AG04450 (cell line): ENCODE data around the gene ADORA2B. TPM values are rescaled to one million over a fixed set of nuclear protein-coding genes. Genes with fewer than 3 reads are reported as not detected.

Experiments
- CTCF ChIA-PET: fragments of 300-600, 350-600 bp; formaldehyde crosslinking; extraction: SDS; loops from one replicate; lab custom pipeline; 2022; ENCODE audit warnings: antibody characterized with exemption, inconsistent platforms; lab: Charles Lee
- POLR2A ChIA-PET: fragments of 350-600 bp; formaldehyde crosslinking; extraction: SDS; loops from one replicate; lab custom pipeline; 2021; ENCODE audit warnings: antibody characterized with exemption, inconsistent platforms; lab: Yijun Ruan, JAX
- DNase-seq: peaks from one replicate; pipeline ENCODE4 v3.0.0-alpha.2; 2011; ENCODE audit warnings: low read depth, low spot score
- H3K27ac ChIP-seq: one replicate; pipeline ENCODE4 v1.5.1; 2012; ENCODE audit warnings: low read depth, low read length, control low read depth
- H3K27me3 ChIP-seq: one replicate; pipeline ENCODE4 v1.6.0; 2012; ENCODE audit warnings: low read length; ENCODE audit not compliant: control insufficient read depth, insufficient read depth
- H3K4me3 ChIP-seq: 2 replicates; pipeline ENCODE4 v1.5.1; 2011; ENCODE audit warnings: mild to moderate bottlenecking, low read depth, low read length, control low read depth
- H3K9me3 ChIP-seq: 2 replicates; pipeline ENCODE4 v1.5.1; 2012; ENCODE audit warnings: low read length; ENCODE audit not compliant: control insufficient read depth, insufficient read depth
- polyA plus RNA-seq: library from polyadenylated mRNA; depleted of rRNA; stranded (reverse); fragments of >200 nt; gene quantifications from 2 replicates; pipeline ENCODE4 v1.2.3, GENCODE V29; 2011
- TF ChIP-seq, protein P1 (sequence below): IDR thresholded peaks from 2 replicates; pipeline ENCODE4 v1.5.1; 2011; ENCODE audit warnings: low read depth, low read length, control low read depth, inconsistent platforms

Gene ADORA2B
- polyA plus RNA-seq, 1 experiment = 14.8 TPM

DNA sequence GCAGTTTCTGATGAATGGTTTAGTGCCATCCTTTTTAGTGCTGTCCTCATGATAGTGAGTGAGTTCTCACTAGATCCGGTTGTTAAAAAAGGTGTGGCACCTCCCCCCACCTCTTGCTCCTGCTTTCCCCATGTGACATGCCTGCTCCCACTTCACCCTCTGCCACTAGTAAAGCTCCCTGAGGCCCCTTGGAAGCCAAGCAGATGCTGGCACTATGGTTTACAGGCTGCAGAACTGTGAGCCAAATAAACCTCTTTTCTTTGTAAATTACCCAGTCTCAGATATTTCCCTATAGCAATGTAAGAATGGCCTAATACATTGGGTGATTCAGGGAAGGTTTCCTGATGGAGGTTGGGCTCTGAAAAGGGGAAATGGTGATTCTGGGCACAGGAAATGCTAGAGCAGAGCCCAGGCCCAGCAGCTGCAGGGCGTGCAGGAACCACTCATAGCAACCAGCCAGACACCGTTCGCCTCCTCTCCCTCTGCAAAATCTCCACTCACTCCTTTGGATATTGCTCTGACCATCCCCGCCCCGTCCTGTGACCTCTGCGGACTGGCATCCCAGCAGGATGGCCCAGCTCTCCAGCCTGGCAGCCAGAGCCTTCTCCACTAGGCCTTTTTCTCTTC, 2.6 kb upstream of the ADORA2B start:
- TF ChIP-seq, protein P1, sequence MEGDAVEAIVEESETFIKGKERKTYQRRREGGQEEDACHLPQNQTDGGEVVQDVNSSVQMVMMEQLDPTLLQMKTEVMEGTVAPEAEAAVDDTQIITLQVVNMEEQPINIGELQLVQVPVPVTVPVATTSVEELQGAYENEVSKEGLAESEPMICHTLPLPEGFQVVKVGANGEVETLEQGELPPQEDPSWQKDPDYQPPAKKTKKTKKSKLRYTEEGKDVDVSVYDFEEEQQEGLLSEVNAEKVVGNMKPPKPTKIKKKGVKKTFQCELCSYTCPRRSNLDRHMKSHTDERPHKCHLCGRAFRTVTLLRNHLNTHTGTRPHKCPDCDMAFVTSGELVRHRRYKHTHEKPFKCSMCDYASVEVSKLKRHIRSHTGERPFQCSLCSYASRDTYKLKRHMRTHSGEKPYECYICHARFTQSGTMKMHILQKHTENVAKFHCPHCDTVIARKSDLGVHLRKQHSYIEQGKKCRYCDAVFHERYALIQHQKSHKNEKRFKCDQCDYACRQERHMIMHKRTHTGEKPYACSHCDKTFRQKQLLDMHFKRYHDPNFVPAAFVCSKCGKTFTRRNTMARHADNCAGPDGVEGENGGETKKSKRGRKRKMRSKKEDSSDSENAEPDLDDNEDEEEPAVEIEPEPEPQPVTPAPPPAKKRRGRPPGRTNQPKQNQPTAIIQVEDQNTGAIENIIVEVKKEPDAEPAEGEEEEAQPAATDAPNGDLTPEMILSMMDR = no peak
- DNase-seq = no peak
- ChIA-PET CTCF (no interaction called here), POLR2A (no interaction called here)
- H3K4me3 ChIP-seq = no peak overlapping the region
- H3K9me3 ChIP-seq = peaks cover 10% of the 10 kb centered on the region
- H3K27me3 ChIP-seq = no peaks in the 10 kb centered on the region
- H3K27ac ChIP-seq = no peak overlapping the region

DNA sequence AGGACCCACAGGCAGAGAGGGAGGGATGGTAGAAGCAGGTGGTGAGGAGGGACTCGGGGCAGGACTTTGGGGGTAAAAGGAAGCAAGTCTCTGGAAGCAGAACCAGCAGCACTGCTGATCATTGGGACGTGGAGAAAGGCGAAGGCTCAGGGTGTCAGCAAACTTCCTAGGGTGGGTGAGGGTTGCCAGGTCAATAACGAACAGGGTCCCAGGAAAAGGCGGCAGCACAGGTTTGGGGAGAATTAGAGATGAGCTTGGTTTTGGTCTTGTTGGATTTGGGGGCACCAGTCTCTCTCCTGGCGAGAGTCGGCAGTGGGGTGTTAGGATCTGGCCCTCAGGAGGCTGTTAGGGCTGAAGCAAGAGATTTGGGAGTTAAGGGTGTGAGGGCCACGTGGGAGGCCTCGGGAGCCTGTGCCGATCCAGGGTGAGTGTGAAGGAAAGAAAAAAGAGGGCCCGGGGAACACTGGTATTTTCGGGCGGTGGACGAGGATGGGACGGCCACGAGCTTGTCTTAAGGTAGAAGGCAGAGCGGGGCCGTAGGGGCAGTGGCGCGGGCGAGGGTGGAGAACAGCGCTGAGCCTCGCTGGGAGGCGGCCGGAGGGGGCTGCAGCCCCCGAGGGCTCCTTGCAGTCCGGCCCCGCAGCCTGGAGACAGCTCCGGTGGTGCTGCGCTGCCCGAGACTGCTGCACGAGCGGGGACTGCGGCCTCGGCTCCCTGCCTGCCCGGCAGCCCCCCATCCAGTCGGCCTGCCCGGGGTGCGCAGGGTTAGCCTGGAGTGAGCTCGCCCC, 765 bp upstream of the ADORA2B start:
- Histone ChIP-seq H3K27ac (no peak overlapping the region), H3K4me3 (peak overlapping the region; percentile 86), H3K27me3 (no peaks in the 10 kb centered on the region), H3K9me3 (peaks cover 10% of the 10 kb centered on the region)
- POLR2A ChIA-PET = interaction anchor here (0.6 to 1.8 kb wide), 3 partner anchors 15 to 106 kb away, joined by 3 to 19 read pairs (median 5); no protein-coding TSS in a partner anchor
- no peak for DNase-seq
- TF ChIP-seq, protein P1 = no peak
- CTCF ChIA-PET = interaction anchor here (0.7 to 2.3 kb wide), 9 partner anchors 9 to 116 kb away, joined by 3 to 19 read pairs (median 5); partner anchors contain the start of gene ZSWIM7

DNA sequence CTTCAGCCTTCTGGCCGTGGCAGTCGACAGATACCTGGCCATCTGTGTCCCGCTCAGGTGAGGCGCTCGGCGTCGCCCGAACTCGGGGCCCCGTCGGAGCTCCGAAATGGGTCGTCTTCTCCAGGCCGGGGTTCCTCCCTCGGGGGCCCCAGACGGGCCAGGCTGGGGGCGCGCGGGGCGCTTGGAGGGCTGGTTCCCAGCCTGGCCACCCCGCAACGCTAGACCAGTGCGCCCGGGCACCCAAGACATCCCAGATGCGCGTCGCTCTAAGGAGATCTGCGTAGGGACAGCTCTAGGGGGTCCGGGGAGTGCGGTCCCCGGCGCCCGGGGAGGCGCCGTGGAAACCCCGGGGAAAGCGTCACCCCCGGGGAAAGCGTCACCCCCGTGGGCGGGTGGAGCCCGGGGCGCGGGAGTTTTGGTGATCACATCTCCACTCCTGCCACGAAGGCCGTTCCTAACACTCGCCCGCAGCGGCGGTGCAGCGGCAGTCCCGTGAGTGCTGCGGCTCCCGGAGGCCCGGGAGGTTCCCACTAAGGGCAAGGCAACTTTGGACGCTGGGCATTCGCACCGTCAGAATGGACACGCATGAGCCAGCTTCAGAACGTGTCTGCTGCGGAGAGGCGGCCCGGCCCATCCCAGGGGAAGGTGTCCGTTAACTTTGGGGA, 729 bp downstream of the ADORA2B start:
- TF ChIP-seq, protein P1 = no peak
- POLR2A ChIA-PET = interaction anchor here (0.6 to 1.8 kb wide), 6 partner anchors 8 to 54 kb away, joined by 3 to 19 read pairs (median 6); partner anchors contain the start of genes TTC19 and ZSWIM7
- CTCF ChIA-PET = interaction anchor here (0.7 to 2.3 kb wide), 8 partner anchors 11 to 117 kb away, joined by 3 to 19 read pairs (median 5); partner anchors contain the start of gene ZSWIM7
- Histone ChIP-seq H3K27ac (peak overlapping the region; percentile 65), H3K4me3 (peak overlapping the region; percentile 86), H3K9me3 (peaks cover 10% of the 10 kb centered on the region), H3K27me3 (no peaks in the 10 kb centered on the region)
- no peak for DNase-seq

DNA sequence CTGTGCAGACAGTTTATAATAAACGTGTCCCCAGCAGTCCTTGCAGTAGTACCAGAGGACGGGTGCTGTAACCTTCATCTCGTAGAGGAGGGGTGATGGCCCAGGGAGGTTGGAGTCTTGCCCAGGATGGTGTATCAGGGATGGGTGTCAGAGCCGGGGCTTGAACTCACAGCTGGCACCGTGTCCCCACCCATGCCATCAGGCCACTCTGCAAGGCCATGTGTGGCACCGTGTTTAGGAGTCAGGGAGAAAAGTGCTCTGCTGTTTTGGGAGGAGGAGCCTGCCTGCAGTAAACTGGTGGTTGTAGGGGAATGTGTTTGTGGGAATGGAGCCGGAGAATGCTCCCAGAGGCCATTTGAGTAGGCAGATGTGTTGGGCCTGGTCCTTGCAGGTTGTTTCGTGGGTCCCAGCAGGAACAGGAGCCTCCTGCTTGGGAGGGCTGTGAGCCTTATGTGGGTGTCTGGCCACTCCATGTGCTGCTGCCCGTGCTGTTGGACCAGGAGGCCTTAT, 1.7 kb downstream of the ADORA2B start:
- H3K4me3 ChIP-seq = peak overlapping the region; percentile 86
- no peaks in the 10 kb centered on the region for H3K27me3 ChIP-seq
- peaks cover 10% of the 10 kb centered on the region for H3K9me3 ChIP-seq
- no peak overlapping the region for H3K27ac ChIP-seq
- TF ChIP-seq, protein P1 = no peak
- ChIA-PET POLR2A (no interaction called here), CTCF (no interaction called here)
- DNase-seq = no peak
